BE2C (cell line): Measurements from ENCODE around the gene KARS1.
"Not testable (repeated sequence)": the region's sequence is repeated elsewhere in the genome, so short reads cannot be mapped to it uniquely, and the experiment has no call there.

Experiments
- DNase-seq: peaks from one replicate; pipeline ENCODE4 v3.0.0-alpha.2; 2020
- H3K27me3 ChIP-seq: fragments of 250-450 bp; sonication (Bioruptor Pico); 2 replicates; pipeline ENCODE4 v1.5.1; 2020; ENCODE audit warnings: mild to moderate bottlenecking
- H3K36me3 ChIP-seq: fragments of 250-450 bp; sonication (Bioruptor Pico); 2 replicates; pipeline ENCODE4 v1.5.1; 2020; ENCODE audit warnings: mild to moderate bottlenecking
- H3K4me1 ChIP-seq: fragments of 250-450 bp; sonication (Bioruptor Pico); 2 replicates; pipeline ENCODE4 v1.5.1; 2020
- H3K4me3 ChIP-seq: 2 replicates; pipeline ENCODE4 v1.5.1; 2011; ENCODE audit warnings: low read depth, low read length
- H3K9me3 ChIP-seq: fragments of 250-450 bp; sonication (Bioruptor Pico); 2 replicates; pipeline ENCODE4 v1.5.1; 2020
- TF ChIP-seq, protein P1 (sequence below): IDR thresholded peaks from 2 replicates; pipeline ENCODE4 v1.5.1; 2012; ENCODE audit warnings: mild to moderate bottlenecking, low read depth, low read length

KARS1 gene

DNA sequence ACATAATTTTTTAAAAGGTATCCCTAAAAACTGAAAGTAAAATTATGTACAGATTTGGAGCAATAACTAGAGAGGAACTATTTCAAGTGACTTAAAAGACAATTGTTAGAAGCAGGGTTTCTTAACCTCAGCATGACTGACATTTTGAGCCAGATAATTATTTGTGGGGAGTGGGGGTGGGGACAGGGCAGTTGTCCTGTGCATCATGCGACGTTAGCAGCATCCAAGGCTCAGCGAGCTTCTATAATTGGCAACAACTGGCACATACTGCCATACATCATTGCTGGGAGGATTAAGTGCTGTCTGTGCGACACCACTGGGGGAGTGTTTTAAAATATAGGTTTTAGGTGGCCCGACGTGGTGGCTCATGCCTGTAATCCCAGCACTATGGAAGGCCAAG lies 54.2 kb downstream of the KARS1 start:
- Histone ChIP-seq H3K27me3 (no peaks in the 10 kb centered on the region), H3K9me3 (no peaks in the 10 kb centered on the region), H3K4me1 (peaks cover 17% of the 10 kb centered on the region), H3K4me3 (no peak overlapping the region), H3K36me3 (0 out of 2 replicates have a peak, but pooled peaks cover 5% of the 10 kb centered on the region)
- TF ChIP-seq, protein P1, sequence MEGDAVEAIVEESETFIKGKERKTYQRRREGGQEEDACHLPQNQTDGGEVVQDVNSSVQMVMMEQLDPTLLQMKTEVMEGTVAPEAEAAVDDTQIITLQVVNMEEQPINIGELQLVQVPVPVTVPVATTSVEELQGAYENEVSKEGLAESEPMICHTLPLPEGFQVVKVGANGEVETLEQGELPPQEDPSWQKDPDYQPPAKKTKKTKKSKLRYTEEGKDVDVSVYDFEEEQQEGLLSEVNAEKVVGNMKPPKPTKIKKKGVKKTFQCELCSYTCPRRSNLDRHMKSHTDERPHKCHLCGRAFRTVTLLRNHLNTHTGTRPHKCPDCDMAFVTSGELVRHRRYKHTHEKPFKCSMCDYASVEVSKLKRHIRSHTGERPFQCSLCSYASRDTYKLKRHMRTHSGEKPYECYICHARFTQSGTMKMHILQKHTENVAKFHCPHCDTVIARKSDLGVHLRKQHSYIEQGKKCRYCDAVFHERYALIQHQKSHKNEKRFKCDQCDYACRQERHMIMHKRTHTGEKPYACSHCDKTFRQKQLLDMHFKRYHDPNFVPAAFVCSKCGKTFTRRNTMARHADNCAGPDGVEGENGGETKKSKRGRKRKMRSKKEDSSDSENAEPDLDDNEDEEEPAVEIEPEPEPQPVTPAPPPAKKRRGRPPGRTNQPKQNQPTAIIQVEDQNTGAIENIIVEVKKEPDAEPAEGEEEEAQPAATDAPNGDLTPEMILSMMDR: no peak
- no peak for DNase-seq

DNA sequence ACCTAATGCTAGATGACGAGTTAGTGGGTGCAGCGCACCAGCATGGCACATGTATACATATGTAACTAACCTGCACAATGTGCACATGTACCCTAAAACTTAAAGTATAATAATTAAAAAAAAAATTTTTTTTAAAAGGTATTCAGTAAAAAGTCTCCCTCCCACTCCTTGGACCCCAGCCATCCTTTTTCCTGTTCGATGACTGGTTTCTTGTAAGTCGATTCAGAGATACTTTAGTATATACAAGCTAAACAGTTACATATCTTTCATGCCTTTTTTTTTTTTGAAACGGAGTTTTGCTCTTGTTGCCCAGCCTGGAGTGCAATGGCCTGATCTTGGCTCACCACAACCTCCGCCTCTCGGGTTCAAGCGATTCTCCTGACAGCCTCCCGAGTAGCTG lies 55.5 kb downstream of the KARS1 start:
- peaks cover 17% of the 10 kb centered on the region for H3K4me1 ChIP-seq
- not testable (repeated sequence) for H3K9me3 ChIP-seq, H3K4me3 ChIP-seq, H3K27me3 ChIP-seq, DNase-seq, H3K36me3 ChIP-seq

DNA sequence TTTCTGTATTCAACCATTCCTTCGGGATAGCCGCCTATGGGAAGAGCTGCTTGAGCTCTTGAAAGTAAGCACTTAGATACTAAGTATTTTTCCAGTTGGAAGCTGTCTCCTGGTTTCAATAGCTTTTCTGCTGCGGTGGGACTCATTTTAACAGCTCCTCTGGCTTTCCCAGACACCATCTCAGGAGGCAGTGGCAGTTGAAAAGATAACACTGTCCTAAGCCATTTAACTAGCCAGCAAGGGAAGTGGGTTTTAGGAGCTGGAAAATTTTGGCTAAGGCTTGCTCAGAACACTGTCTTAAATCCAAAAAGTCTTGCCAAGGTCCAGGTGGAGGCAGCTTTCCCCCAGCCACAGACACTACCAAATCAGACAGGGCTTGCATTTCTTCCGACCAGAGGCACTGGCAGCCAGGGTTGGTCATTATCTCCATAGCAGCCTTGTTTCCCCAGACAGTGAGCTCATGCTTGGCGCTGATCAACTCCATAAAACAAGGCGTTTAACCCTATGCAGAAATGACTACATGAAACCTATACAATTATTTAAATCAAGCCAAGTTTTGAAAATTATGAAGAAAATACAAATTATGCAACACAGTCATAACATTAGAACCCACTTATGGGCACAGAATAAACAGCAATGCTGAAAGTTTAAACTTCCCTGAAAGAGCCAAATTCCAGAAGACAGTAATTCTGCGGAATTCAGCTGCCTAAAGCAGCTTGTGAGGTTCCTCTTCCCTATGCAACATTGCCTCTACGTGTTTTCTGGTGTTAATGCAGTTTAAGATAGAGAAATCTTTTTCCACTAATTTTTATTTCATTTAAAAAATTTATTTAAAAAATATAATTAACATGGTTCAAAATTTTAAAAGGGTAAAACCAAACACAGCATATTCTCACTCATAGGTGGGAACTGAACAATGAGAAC lies 56.3 kb downstream of the KARS1 start:
- DNase-seq: peak; percentile 42
- Histone ChIP-seq H3K36me3 (no peaks in the 10 kb centered on the region), H3K4me1 (peaks cover 17% of the 10 kb centered on the region), H3K4me3 (no peak overlapping the region), H3K27me3 (no peaks in the 10 kb centered on the region), H3K9me3 (no peaks in the 10 kb centered on the region)
- TF ChIP-seq, protein P1: no peak

DNA sequence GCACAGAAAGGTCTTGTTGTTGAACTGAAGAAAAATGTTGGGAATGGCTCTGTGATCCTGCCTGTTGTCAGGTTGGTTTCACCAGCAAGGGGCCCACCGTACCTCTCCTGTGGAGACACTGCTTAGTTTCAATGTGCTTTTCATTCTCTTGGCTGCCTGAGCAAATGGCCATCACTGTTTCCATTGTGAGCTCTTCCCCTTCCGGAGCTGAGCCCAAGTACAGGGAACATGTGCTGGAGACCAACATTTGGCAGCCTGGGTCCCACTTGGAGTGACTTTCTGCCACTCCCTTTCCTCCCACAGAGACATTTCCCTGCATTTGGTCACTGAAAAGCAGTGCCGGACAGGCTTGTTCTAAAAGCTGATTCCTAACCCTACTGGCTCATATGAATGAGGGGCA lies 58.2 kb downstream of the KARS1 start:
- Histone ChIP-seq H3K27me3 (no peaks in the 10 kb centered on the region), H3K4me3 (no peak overlapping the region), H3K36me3 (no peaks in the 10 kb centered on the region), H3K4me1 (peaks cover 9% of the 10 kb centered on the region), H3K9me3 (no peaks in the 10 kb centered on the region)
- TF ChIP-seq, protein P1: no peak
- no peak for DNase-seq

DNA sequence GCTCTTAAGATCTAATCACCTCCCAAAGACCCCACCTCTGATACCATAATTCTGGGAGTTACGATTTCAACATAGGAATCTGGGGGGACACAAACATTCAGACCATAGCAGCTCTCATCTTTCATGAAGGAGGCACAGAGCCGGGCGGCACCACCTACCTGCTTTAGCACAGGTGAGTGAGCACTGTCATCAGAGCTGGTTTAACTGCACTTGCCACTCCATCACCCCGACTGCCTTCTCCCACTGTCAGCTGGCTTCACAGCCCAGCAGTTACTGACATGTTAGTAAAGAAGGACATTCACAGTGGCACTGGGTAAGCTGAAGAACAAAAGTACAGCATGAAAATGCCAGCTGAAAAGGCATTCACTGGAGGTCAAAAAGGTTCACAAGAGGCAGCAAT lies 58.7 kb downstream of the KARS1 start:
- no peak for DNase-seq
- TF ChIP-seq, protein P1: no peak
- H3K4me1 ChIP-seq: peaks cover 7% of the 10 kb centered on the region
- H3K36me3 ChIP-seq: no peaks in the 10 kb centered on the region
- H3K4me3 ChIP-seq: no peak overlapping the region
- no peaks in the 10 kb centered on the region for H3K27me3 ChIP-seq
- no peaks in the 10 kb centered on the region for H3K9me3 ChIP-seq

DNA sequence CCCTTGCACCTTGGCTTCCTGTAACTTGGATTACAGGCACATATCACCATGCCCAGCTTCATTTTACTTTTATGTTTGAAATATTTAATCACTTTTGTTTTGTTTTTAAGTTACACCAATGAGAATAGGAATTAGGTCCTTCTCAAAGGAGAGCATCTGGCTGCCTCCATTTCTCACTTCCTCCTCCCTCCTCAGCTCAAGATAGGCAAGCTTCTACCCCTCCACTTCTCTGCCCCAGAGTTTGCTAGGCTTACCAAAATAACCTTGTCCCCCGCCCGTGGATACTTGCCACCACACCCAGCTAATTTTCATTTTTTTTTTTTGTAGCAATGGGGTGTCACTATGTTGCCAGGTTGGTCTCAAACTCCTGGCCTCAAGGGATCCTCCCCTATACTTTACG lies 63.4 kb downstream of the KARS1 start:
- no peak for DNase-seq
- no peaks in the 10 kb centered on the region for H3K4me1 ChIP-seq
- H3K27me3 ChIP-seq: no peaks in the 10 kb centered on the region
- no peaks in the 10 kb centered on the region for H3K9me3 ChIP-seq
- TF ChIP-seq, protein P1: no peak
- no peaks in the 10 kb centered on the region; the same call in 1 of the 2 replicates for H3K36me3 ChIP-seq
- H3K4me3 ChIP-seq: no peak overlapping the region
